Mesodermal cell (in vitro differentiated cells): ENCODE measurements around the gene CACNA1E.

Source experiments
- H3K27ac ChIP-seq: 2 replicates; pipeline ENCODE4 v1.7.0; 2013; ENCODE audit warnings: mild to moderate bottlenecking, low read depth, low read length, moderate library complexity; ENCODE audit not compliant: severe bottlenecking
- H3K36me3 ChIP-seq: 2 replicates; pipeline ENCODE4 v1.7.1; 2013; ENCODE audit warnings: mild to moderate bottlenecking, low read length, moderate library complexity; ENCODE audit not compliant: control insufficient read depth, insufficient read depth
- H3K4me1 ChIP-seq: one replicate; pipeline ENCODE4 v1.7.1; 2013; ENCODE audit warnings: mild to moderate bottlenecking, low read length; ENCODE audit not compliant: insufficient read depth, control insufficient read depth, poor library complexity, severe bottlenecking
- H3K4me3 ChIP-seq: 2 replicates; pipeline ENCODE4 v1.7.0; 2013; ENCODE audit warnings: low read length, control low read depth, mild to moderate bottlenecking; ENCODE audit not compliant: insufficient read depth, poor library complexity, severe bottlenecking; ENCODE audit errors: extremely low read depth
- H3K9me3 ChIP-seq: 2 replicates; pipeline ENCODE4 v1.7.1; 2013; ENCODE audit warnings: mild to moderate bottlenecking, low read length, moderate library complexity; ENCODE audit not compliant: control insufficient read depth
- WGBS, 2 experiments: methylation state at CpG; one replicate each; pipeline ENCODE4 v1.1.5; 2013; ENCODE audit warnings: missing lambda C conversion rate in 2 of 2; ENCODE audit not compliant: insufficient coverage in 2 of 2; 5-methylcytosine and 5-hydroxymethylcytosine counted together

The CACNA1E gene

GRCh38 chr1:181604482-181605249 is 121.3 kb downstream of the CACNA1E start:
- H3K9me3 ChIP-seq: no peaks in the 10 kb centered on the region
- 77 to 83% methylated on average over 5 to 7 of the region's 7 CpGs for WGBS, 2 experiments

GRCh38 chr1:181607524-181607923 is 124.2 kb downstream of the CACNA1E start:
- WGBS, 2 experiments: 73 to 75% methylated on average over 1 to 2 of the region's 3 CpGs
- no peaks in the 10 kb centered on the region for H3K36me3 ChIP-seq
- H3K4me1 ChIP-seq: no peaks in the 10 kb centered on the region
- H3K27ac ChIP-seq: no peak overlapping the region
- no peaks in the 10 kb centered on the region for H3K9me3 ChIP-seq
- H3K4me3 ChIP-seq: no peak overlapping the region

More at GRCh38 chr1:181604482-181605249, 121.3 kb downstream of the CACNA1E start:
- Histone ChIP-seq H3K4me3 (no peak overlapping the region), H3K4me1 (no peaks in the 10 kb centered on the region), H3K36me3 (no peaks in the 10 kb centered on the region), H3K27ac (no peak overlapping the region)

GRCh38 chr1:181608386-181608785 is 125.1 kb downstream of the CACNA1E start:
- 89 to 92% methylated on average over 3 to 4 of the region's 4 CpGs for WGBS, 2 experiments
- Histone ChIP-seq H3K4me3 (no peak overlapping the region), H3K36me3 (no peaks in the 10 kb centered on the region), H3K27ac (no peak overlapping the region), H3K9me3 (no peaks in the 10 kb centered on the region), H3K4me1 (no peaks in the 10 kb centered on the region)

- 25 to 38% methylated on average over 2 to 3 of the region's 4 CpGs for WGBS, 2 experiments
- H3K36me3 ChIP-seq: no peaks in the 10 kb centered on the region
- H3K4me1 ChIP-seq: no peaks in the 10 kb centered on the region
- H3K9me3 ChIP-seq: no peaks in the 10 kb centered on the region
- H3K4me3 ChIP-seq: no peak overlapping the region
- no peak overlapping the region for H3K27ac ChIP-seq
These were observed 125.6 kb downstream of the CACNA1E start for GRCh38 chr1:181608948-181609347.

DNA sequence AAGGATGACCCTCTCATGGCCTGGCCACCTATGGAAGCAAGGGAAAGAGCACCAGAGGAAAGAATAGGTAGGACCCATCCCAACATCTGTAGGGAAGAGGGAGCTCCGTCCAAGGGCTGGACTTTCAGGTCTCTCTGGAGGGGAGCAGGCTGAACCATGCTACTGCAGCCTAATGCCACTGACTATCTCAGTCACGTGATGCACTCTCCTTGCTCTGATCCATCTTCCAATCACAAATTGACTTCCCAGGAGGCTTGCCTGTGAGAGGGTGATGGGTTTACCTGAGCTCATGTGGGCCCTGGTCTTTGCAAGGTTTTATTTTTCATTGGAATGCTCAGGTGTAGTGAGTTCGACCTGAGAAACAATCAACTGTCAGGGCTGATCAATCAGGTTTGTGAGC is 128.8 kb downstream of the CACNA1E start:
- H3K36me3 ChIP-seq: no peaks in the 10 kb centered on the region
- H3K9me3 ChIP-seq: no peaks in the 10 kb centered on the region
- no peaks in the 10 kb centered on the region for H3K4me1 ChIP-seq
- 83 to 100% methylated on average over 2 of the region's 3 CpGs for WGBS, 2 experiments
- H3K27ac ChIP-seq: no peak overlapping the region
- no peak overlapping the region for H3K4me3 ChIP-seq

DNA sequence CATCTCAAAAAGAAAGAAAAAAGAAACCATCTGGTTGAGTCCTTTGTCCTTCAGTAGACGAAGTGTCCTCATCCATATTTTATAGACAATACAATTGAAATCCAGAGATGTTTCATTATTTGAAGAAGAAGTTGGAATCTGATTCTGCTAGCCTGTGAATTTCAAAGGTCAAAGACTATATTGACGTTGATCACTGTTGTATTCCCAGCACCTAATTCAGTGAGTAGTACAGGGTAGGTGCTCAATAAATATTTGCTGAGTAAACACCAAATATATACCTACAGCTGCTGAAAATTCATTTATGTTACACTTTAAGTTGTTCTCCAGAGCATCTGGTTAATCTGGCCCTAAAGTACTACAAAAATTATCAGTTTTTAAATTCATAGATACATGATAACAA is 135.2 kb downstream of the CACNA1E start:
- H3K4me1 ChIP-seq: no peaks in the 10 kb centered on the region

DNA sequence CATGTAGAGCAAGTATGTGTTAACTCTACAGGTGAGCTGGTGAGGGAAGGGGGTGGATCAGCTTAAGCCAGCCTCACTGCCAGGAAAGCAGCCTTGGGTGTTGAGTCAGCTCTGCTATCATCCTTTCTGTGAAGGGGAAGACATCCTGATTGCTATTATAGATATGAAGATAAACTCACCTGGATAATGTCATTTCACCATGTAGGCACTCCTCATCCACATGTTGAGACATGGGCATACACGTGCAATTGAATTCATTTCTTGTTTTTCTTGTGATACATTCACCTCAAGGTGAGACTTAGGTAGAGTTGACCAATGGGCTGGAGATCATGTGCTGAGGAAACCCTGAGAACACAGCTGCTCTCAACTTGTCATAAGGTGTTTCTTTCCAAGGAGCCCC is 136.9 kb downstream of the CACNA1E start:
- H3K36me3 ChIP-seq: no peaks in the 10 kb centered on the region
- no peak overlapping the region for H3K27ac ChIP-seq
- 100% methylated on average over 1 of the region's 1 CpG for WGBS, 2 experiments
- no peaks in the 10 kb centered on the region for H3K4me1 ChIP-seq
- no peak overlapping the region for H3K4me3 ChIP-seq
- H3K9me3 ChIP-seq: no peaks in the 10 kb centered on the region

More for the DNA sequence above, 135.2 kb downstream of the CACNA1E start:
- WGBS, 2 experiments: 40% methylated on average over 1 of the region's 2 CpGs; no CpG with 5 or more reads in 1 of the 2 experiments
- no peak overlapping the region for H3K4me3 ChIP-seq
- H3K36me3 ChIP-seq: no peaks in the 10 kb centered on the region
- no peaks in the 10 kb centered on the region for H3K9me3 ChIP-seq
- no peak overlapping the region for H3K27ac ChIP-seq

GRCh38 chr1:181623850-181624249 is 140.5 kb downstream of the CACNA1E start:
- Histone ChIP-seq H3K4me3 (no peak overlapping the region), H3K27ac (no peak overlapping the region), H3K36me3 (no peaks in the 10 kb centered on the region), H3K4me1 (no peaks in the 10 kb centered on the region), H3K9me3 (no peaks in the 10 kb centered on the region)
- WGBS, 2 experiments: 66 to 100% methylated on average over 3 to 5 of the region's 5 CpGs

DNA sequence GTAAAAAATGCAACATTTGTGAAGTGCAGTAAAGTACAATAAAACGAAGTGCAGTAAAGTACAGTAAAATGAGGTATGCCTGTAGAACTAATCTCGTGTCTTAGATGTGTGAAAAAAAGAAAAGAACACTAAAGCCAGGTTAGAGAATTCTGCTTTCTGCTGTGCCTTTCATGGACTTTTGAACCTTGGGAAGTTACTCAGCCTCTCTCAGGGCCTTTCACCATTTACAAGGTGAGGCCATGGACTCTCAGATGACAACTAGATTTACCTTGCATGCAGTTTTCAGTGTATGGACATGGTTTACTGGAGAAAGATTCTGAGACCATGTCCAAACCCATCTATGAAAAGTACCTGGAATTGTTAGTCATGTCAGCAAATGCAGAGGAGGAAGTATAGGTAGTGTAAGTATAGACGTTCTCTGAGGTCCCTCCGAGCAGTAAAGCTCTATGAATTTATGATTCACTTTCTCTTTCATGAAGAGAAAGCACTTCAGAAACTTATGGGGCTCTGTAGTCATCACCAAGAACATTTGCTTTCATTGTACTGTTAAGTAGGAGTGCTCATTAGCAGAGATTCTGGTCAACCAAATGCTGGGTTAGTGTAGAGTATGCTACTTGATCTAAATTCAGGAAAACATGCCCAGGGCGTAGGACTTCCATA is 143.1 kb downstream of the CACNA1E start:
- no peaks in the 10 kb centered on the region for H3K9me3 ChIP-seq
- 80% methylated on average over 4 of the region's 5 CpGs for WGBS, 2 experiments

GRCh38 chr1:181630398-181630797 is 147.1 kb downstream of the CACNA1E start:
- Histone ChIP-seq H3K27ac (no peak overlapping the region), H3K4me1 (no peaks in the 10 kb centered on the region), H3K36me3 (no peaks in the 10 kb centered on the region), H3K4me3 (no peak overlapping the region), H3K9me3 (no peaks in the 10 kb centered on the region)
- 71% methylated on average over 1 of the region's 2 CpGs; no CpG with 5 or more reads in 1 of the 2 experiments for WGBS, 2 experiments

More for the DNA sequence above, 143.1 kb downstream of the CACNA1E start:
- Histone ChIP-seq H3K27ac (no peak overlapping the region), H3K4me1 (no peaks in the 10 kb centered on the region), H3K36me3 (no peaks in the 10 kb centered on the region), H3K4me3 (no peak overlapping the region)

GRCh38 chr1:181630838-181631237 is 147.5 kb downstream of the CACNA1E start:
- no peak overlapping the region for H3K27ac ChIP-seq
- no peak overlapping the region for H3K4me3 ChIP-seq
- no peaks in the 10 kb centered on the region for H3K36me3 ChIP-seq
- 88 to 90% methylated on average over 2 to 3 of the region's 3 CpGs for WGBS, 2 experiments
- H3K9me3 ChIP-seq: no peaks in the 10 kb centered on the region
- H3K4me1 ChIP-seq: no peaks in the 10 kb centered on the region
